ENCODE data around the gene MGAT5B. TPM values are rescaled to one million over a fixed set of nuclear protein-coding genes. Genes with fewer than 3 reads are reported as not detected.

The MGAT5B gene
- total and polyA plus RNA-seq, 2 of the 13 experiments (the other 11 are each of a cell fraction or from before 2014, with no cell fraction given), result 0.07 to 0.13 TPM

DNA sequence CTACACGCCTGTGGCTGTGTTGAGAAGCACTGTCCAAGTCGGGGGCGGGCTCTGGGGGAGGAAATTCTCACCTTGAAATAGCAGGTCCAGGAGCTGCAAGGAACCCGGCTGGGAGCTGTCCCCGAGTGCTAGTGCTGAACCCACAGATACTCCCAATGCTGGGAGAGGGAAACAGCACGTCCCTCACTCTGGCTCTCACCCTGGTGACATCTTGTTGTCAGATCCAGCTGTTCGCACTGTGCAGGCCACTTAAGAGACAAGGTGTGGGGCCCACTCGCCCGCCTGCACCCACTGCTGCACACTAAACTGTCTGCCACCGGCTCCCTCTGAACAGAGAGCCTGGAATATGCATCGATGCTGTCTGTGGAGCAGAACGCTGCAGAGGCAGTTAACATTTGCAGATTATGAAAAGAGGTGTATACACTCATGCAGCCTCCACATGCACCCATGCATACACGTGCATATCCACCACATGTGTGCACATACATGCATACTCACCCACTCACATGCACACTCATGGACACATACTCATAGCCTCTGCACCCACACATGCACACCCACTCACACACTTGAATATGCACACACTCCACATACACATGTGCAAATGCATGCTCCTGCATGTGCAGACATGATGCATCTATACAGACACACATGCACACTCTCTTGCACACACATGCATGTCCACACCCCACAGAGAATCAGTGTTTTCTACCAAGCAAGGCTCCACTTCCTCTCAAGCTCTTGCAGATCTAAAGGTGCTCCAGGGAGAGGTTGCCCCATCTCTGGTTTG lies 42.0 kb downstream of the MGAT5B start (continued):
- TF ChIP-seq ZNF552 (CRISPR knock-in tag; IDR thresholded peaks at IDR 0.05; ENCODE audit: borderline replicate concordance) (peak; percentile 66; the same call in 1 of the 2 replicates), ZNF12 (CRISPR knock-in tag; IDR thresholded peaks at IDR 0.05) (peak; percentile 43; the same call in 1 of the 2 replicates), ZBTB21 (CRISPR knock-in tag; IDR thresholded peaks at IDR 0.05) (peak; percentile 23; the same call in 1 of the 2 replicates), ETV6 (CRISPR knock-in tag; conservative IDR thresholded peaks at IDR 0.05) (0 out of 2 replicates have a peak, but pooled peaks have one; percentile 54), MXI1 (IDR thresholded peaks at IDR 0.05; ENCODE audit: borderline replicate concordance, low read depth, low read length) (no peak), ETV5 (CRISPR knock-in tag; IDR thresholded peaks at IDR 0.05; ENCODE audit: borderline replicate concordance) (peak; percentile 19; the same call in 1 of the 2 replicates), AGO2 (optimal IDR thresholded peaks at IDR 0.05; ENCODE audit: low read depth, low read length) (no peak), ZNF83 (CRISPR knock-in tag; IDR thresholded peaks at IDR 0.05; ENCODE audit: borderline replicate concordance) (peak; percentile 33; the same call in 1 of the 2 replicates), ZNF543 (CRISPR knock-in tag; IDR thresholded peaks at IDR 0.05) (0 out of 2 replicates have a peak, but pooled peaks have one; percentile 59), MED13 (CRISPR knock-in tag; IDR thresholded peaks at IDR 0.05) (no peak), ISL2 (CRISPR knock-in tag; IDR thresholded peaks at IDR 0.05) (no peak), SIN3A (IDR thresholded peaks at IDR 0.05; ENCODE audit: borderline replicate concordance, low read depth, low read length) (no peak), SOX13 (IDR thresholded peaks at IDR 0.05) (no peak), SOX13 (CRISPR knock-in tag; conservative IDR thresholded peaks at IDR 0.05 in 1 of 2, IDR thresholded peaks at IDR 0.05 in 1 of 2) (0 out of 4 replicates have a peak, but pooled peaks of 1 of the 2 experiments have one; percentile 22), ZNF256 (CRISPR knock-in tag; conservative IDR thresholded peaks at IDR 0.05) (peak; percentile 74; the same call in 1 of the 2 replicates), DNMT1 (CRISPR knock-in tag; IDR thresholded peaks at IDR 0.05) (no peak), ZNF558 (CRISPR knock-in tag; IDR thresholded peaks at IDR 0.05; ENCODE audit: borderline replicate concordance) (no peak), ZNF230 (CRISPR knock-in tag; IDR thresholded peaks at IDR 0.05) (no peak), IRF2 (CRISPR knock-in tag; IDR thresholded peaks at IDR 0.05) (no peak)
- TF ChIP-seq, protein P1, sequence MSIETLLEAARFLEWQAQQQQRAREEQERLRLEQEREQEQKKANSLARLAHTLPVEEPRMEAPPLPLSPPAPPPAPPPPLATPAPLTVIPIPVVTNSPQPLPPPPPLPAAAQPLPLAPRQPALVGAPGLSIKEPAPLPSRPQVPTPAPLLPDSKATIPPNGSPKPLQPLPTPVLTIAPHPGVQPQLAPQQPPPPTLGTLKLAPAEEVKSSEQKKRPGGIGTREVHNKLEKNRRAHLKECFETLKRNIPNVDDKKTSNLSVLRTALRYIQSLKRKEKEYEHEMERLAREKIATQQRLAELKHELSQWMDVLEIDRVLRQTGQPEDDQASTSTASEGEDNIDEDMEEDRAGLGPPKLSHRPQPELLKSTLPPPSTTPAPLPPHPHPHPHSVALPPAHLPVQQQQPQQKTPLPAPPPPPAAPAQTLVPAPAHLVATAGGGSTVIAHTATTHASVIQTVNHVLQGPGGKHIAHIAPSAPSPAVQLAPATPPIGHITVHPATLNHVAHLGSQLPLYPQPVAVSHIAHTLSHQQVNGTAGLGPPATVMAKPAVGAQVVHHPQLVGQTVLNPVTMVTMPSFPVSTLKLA (IDR thresholded peaks at IDR 0.05), result peak; percentile 95
- TF ChIP-seq, protein P2, sequence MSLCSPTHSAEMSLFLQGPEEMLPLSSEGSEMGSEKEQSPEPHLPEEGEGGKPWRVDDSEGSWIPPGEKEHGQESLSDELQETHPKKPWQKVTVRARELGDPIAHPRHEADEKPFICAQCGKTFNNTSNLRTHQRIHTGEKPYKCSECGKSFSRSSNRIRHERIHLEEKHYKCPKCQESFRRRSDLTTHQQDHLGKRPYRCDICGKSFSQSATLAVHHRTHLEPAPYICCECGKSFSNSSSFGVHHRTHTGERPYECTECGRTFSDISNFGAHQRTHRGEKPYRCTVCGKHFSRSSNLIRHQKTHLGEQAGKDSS (CRISPR knock-in tag; IDR thresholded peaks at IDR 0.05; ENCODE audit: borderline replicate concordance, low read depth), result peak; percentile 31; the same call in 1 of the 2 replicates
- TF ChIP-seq, protein P3, sequence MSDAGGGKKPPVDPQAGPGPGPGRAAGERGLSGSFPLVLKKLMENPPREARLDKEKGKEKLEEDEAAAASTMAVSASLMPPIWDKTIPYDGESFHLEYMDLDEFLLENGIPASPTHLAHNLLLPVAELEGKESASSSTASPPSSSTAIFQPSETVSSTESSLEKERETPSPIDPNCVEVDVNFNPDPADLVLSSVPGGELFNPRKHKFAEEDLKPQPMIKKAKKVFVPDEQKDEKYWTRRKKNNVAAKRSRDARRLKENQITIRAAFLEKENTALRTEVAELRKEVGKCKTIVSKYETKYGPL (CRISPR knock-in tag; IDR thresholded peaks at IDR 0.05), result peak; percentile 78; the same call in 1 of the 2 replicates
- TF ChIP-seq, protein P4, sequence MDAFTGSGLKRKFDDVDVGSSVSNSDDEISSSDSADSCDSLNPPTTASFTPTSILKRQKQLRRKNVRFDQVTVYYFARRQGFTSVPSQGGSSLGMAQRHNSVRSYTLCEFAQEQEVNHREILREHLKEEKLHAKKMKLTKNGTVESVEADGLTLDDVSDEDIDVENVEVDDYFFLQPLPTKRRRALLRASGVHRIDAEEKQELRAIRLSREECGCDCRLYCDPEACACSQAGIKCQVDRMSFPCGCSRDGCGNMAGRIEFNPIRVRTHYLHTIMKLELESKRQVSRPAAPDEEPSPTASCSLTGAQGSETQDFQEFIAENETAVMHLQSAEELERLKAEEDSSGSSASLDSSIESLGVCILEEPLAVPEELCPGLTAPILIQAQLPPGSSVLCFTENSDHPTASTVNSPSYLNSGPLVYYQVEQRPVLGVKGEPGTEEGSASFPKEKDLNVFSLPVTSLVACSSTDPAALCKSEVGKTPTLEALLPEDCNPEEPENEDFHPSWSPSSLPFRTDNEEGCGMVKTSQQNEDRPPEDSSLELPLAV (CRISPR knock-in tag; conservative IDR thresholded peaks at IDR 0.05; ENCODE audit: low read depth), result no peak
- TF ChIP-seq, protein P5, sequence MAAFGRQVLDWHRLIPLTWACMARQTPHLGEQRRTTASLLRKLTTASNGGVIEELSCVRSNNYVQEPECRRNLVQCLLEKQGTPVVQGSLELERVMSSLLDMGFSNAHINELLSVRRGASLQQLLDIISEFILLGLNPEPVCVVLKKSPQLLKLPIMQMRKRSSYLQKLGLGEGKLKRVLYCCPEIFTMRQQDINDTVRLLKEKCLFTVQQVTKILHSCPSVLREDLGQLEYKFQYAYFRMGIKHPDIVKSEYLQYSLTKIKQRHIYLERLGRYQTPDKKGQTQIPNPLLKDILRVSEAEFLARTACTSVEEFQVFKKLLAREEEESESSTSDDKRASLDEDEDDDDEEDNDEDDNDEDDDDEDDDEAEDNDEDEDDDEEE (CRISPR knock-in tag; IDR thresholded peaks at IDR 0.05), result peak; percentile 80; the same call in 1 of the 2 replicates

Measured in HepG2 (cell line).